ENCODE results near the gene PAXX.

- TF ChIP-seq CTCF (IDR thresholded peaks at IDR 0.05; ENCODE audit: poor library complexity, severe bottlenecking) (no peak), POLR2AphosphoS5 (IDR thresholded peaks at IDR 0.05) (no peak), RAD21 (conservative IDR thresholded peaks at IDR 0.05) (no peak), TAF1 (IDR thresholded peaks at IDR 0.05; ENCODE audit: low read depth) (no peak), SMC3 (conservative IDR thresholded peaks at IDR 0.05; ENCODE audit: poor library complexity) (no peak)
Measured at GRCh38 chr9:136953771-136954269, 38.4 kb upstream of the PAXX start.

Data from neural cell (in vitro differentiated cells).